GM12872 (cell line): ENCODE results near the gene TSPAN17.

Experiments
- TF ChIP-seq, protein P1 (sequence below): IDR thresholded peaks from 3 replicates; pipeline ENCODE4 v1.5.1; 2011; ENCODE audit warnings: low read depth, mild to moderate bottlenecking, low read length, moderate library complexity; ENCODE audit not compliant: insufficient read depth

TSPAN17 gene

DNA sequence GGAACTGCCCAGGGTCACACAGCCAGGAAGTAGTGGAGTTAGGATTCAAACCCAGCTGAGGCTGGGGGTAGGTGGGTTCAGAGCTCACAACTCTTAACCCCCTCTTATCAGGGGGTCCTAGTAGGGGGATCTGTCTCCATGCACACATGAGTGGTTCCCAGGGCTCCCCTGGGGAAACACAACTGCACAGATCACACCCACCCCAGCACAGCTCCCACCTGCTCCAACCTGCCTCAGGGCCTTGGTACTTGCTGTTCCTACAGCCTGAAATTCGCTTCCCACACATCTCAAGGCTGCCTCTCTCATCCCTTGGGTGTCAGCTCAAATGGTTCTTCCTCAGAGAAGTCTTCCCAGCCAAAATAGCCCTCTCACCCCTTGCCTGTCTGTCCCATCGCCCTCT, 21.8 kb upstream of the TSPAN17 start:
- TF ChIP-seq, protein P1, sequence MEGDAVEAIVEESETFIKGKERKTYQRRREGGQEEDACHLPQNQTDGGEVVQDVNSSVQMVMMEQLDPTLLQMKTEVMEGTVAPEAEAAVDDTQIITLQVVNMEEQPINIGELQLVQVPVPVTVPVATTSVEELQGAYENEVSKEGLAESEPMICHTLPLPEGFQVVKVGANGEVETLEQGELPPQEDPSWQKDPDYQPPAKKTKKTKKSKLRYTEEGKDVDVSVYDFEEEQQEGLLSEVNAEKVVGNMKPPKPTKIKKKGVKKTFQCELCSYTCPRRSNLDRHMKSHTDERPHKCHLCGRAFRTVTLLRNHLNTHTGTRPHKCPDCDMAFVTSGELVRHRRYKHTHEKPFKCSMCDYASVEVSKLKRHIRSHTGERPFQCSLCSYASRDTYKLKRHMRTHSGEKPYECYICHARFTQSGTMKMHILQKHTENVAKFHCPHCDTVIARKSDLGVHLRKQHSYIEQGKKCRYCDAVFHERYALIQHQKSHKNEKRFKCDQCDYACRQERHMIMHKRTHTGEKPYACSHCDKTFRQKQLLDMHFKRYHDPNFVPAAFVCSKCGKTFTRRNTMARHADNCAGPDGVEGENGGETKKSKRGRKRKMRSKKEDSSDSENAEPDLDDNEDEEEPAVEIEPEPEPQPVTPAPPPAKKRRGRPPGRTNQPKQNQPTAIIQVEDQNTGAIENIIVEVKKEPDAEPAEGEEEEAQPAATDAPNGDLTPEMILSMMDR: no peak

DNA sequence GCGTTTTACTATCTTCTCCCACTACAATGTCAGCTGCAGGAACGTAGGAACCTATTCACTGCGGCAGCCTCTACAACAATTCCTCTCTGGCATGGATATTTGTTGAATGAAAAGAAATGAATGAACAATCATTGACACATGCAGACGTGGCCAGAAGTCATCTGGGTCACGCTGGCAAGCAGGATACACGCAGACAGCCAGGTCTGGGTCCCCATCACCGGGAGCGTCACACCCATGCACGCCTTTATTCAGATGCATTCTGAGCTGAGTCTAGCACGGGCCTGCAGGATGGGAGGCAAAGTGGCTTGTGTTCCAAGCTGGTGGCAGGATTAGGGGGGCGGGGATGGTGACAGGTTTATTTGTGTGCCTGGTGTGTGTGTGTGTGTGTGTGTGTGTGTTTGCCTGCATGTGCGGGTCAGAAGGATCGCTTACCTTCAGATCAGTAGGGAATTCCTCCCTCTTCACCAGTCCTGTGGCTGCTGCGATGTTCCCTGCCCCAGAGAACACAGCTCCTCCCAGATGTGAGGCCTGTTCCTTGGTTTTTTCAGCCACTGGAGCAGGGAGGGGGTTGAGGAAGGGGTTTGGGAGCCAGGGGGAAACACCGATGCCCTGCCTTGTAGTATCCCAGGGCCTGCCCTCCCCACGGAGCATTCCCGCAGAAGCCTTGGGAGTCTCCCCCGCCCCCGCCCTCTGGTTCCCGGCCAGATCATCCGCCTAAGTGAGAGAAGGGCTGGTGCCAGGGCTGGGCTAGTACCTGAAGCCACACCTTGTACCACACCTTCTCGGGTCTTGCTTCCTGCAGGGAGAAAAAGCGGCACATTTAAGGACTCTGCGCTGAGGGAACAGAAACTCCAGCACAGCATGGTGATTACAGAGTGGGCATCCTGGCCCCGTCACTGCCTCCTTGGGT, 21.1 kb upstream of the TSPAN17 start:
- TF ChIP-seq, protein P1: no peak

DNA sequence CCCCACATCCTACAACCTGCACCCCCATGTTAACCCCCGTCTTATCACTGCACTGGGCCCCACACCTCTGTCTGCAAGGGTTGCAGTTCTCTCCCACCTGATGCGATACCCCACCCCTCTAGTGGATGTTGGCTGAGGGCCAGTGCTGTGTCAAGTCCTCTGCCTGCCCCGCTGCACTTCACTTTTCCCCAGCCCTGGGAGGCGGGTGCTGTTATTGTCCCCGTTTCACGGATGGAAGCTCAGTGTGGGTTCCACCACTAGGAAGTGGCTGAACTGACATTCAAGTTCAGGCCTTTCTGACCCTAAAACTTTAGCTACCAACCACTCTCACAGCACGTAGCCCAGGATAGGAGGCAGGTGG, 20.4 kb upstream of the TSPAN17 start:
- TF ChIP-seq, protein P1: no peak

DNA sequence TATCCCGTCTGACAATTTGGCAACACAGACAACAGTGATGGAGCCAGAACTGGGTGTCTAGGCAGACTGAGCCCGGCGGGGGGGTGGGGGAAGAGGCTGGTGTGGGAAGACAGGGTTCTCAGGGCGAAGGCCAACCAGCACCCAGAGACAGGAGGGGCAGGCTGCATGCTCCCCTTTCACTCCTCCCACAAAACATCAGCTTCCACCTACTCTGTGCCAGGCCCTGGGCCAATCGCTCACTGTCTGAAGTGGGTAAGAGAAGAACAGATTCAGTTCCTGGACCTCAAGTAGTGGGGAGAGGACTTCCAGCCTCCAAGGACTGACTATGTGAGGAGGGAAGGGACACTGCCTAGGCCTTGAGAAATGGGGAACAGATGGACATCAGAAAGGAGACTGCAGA, 19.7 kb upstream of the TSPAN17 start:
- TF ChIP-seq, protein P1: no peak

DNA sequence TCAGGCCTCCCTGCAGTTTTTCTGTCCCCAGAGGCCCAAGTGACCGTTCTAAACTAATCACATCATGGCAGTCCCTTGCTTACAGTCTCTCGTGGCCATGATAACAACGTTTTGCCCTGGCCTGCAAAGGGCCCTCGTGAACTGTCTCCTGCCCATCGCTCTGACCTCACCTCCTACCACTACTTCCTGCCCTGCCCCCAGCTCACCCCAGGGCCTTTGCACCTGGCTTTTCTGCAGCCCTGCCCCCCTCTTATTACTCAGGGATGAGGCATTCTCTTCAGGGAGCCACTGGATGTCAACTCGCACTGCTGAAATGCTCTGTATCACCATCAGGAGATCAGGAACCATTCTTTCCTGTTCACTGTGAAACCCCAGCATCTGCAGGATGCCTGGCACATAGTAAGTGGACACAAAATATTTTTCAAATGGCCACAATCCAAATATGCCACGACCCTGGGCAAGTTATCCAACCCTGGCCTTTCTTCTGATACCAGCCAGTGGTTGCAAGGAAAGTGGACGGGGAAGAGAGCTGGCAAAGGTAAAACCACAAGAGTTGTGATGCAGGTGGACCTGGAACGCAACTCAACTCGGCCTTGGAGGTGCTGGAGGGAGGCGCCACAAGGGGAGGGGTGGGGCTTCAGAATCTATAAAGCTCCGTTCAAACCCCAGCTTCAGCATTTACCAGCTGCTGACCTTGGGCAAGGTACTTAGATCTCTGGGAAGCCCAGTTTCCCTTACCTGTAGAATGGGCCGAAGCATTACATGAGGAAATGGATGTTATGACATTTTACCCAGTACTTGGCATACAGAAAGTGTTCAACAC, 18.7 kb upstream of the TSPAN17 start:
- TF ChIP-seq, protein P1: no peak

- TF ChIP-seq, protein P1: no peak
These were observed 17.9 kb upstream of the TSPAN17 start for GRCh38 chr5:176629317-176629852.
